OCI-LY7 (cell line): Measurements from ENCODE around the gene WDFY4.

Experiments
- EZH2phosphoT487 ChIP-seq: fragments of 200-600 bp; sonication (generic); IDR thresholded peaks from 2 replicates; pipeline ENCODE4 v1.6.1; 2018; ENCODE audit warnings: low read depth, borderline replicate concordance, mild to moderate bottlenecking, mixed run types, antibody characterized with exemption, low read length, moderate library complexity, mixed read lengths
- TF ChIP-seq, protein P1 (sequence below): fragments of 200-600 bp; sonication (generic); conservative IDR thresholded peaks from 2 replicates; pipeline ENCODE4 v1.5.1; 2014; ENCODE audit warnings: mild to moderate bottlenecking, antibody characterized with exemption, low read length, moderate library complexity, mixed read lengths

DNA sequence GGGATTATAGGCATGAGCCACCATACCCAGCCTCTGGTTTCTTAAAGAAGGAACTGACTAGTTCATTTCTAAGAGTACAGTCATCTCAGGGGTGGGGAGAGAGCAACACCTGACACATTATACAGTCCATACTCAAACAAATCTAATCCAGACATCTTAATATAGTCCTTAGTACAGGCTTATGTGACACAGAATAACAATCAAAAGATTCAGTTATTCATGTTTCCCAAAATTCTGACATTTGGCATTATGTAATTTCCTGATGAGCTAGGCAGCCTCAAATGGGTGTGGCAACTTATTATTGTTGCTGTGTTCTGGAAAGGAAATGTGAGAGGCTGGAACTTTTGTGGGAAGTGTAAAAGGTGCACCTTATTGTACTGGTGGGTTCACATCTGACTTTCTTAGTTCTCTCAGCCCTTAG lies 116.3 kb downstream of the WDFY4 start:
- TF ChIP-seq EZH2phosphoT487: no peak
- TF ChIP-seq, protein P1, sequence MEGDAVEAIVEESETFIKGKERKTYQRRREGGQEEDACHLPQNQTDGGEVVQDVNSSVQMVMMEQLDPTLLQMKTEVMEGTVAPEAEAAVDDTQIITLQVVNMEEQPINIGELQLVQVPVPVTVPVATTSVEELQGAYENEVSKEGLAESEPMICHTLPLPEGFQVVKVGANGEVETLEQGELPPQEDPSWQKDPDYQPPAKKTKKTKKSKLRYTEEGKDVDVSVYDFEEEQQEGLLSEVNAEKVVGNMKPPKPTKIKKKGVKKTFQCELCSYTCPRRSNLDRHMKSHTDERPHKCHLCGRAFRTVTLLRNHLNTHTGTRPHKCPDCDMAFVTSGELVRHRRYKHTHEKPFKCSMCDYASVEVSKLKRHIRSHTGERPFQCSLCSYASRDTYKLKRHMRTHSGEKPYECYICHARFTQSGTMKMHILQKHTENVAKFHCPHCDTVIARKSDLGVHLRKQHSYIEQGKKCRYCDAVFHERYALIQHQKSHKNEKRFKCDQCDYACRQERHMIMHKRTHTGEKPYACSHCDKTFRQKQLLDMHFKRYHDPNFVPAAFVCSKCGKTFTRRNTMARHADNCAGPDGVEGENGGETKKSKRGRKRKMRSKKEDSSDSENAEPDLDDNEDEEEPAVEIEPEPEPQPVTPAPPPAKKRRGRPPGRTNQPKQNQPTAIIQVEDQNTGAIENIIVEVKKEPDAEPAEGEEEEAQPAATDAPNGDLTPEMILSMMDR: no peak
